Measurements from ENCODE around the gene COPS9.

Gene COPS9

GRCh38 chr2:240146141-240146561 is 10.0 kb upstream of the COPS9 start:
- DNase-seq (ENCODE audit: low spot score in 2 of 2) (no peak), ATAC-seq (no peak)
- peaks cover 10% of the 10 kb centered on the region for H3K4me1 Mint-ChIP-seq
- H3K27ac Mint-ChIP-seq: no peak overlapping the region
- no peak overlapping the region for H3K4me3 Mint-ChIP-seq
- H3K36me3 Mint-ChIP-seq: no peaks in the 10 kb centered on the region
- no peaks in the 10 kb centered on the region for H3K9me3 Mint-ChIP-seq

DNA sequence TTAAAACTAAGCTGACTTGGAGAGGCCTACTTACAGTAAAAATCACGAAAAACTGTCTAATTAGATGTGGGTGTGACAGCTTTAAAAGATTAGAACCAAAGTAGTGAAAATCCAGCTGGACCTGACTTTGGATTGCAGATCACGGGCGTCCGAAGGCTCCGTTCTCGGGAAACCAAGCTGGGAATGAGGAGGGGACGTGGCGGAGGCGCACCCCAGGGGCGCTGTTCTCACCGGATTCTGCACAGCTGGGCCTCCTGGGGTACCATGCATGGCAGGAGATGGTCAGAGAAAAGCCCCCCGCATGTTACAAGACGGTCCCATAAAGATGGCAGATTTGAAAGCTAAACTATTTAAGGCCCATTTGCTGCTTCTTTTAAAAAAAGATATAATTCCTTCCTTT is 9.4 kb upstream of the COPS9 start:
- Mint-ChIP-seq H3K9me3 (no peaks in the 10 kb centered on the region), H3K4me3 (no peak overlapping the region), H3K27ac (no peak overlapping the region), H3K4me1 (peaks cover 10% of the 10 kb centered on the region), H3K36me3 (no peaks in the 10 kb centered on the region)
- no peak for DNase-seq (ENCODE audit: low spot score in 2 of 2)
- no peak for ATAC-seq

- H3K27ac Mint-ChIP-seq: no peak overlapping the region
- H3K9me3 Mint-ChIP-seq: no peaks in the 10 kb centered on the region
- H3K4me3 Mint-ChIP-seq: no peak overlapping the region
Observed at GRCh38 chr2:240144649-240145261, 8.7 kb upstream of the COPS9 start.

GRCh38 chr2:240143801-240144648 is 7.9 kb upstream of the COPS9 start:
- ATAC-seq: peak; percentile 88
- DNase-seq (ENCODE audit: low spot score in 2 of 2): peak; percentile 89 to 93
- no peaks in the 10 kb centered on the region for H3K36me3 Mint-ChIP-seq
- H3K27ac Mint-ChIP-seq: no peak overlapping the region
- H3K4me3 Mint-ChIP-seq: no peak overlapping the region
- peaks cover 10% of the 10 kb centered on the region for H3K4me1 Mint-ChIP-seq
- H3K9me3 Mint-ChIP-seq: no peaks in the 10 kb centered on the region

More at GRCh38 chr2:240144649-240145261, 8.7 kb upstream of the COPS9 start:
- Mint-ChIP-seq H3K36me3 (no peaks in the 10 kb centered on the region), H3K4me1 (peaks cover 10% of the 10 kb centered on the region)
- ATAC-seq: no peak
- no peak for DNase-seq (ENCODE audit: low spot score in 2 of 2)

- Mint-ChIP-seq H3K9me3 (no peaks in the 10 kb centered on the region), H3K4me1 (peaks cover 10% of the 10 kb centered on the region), H3K27ac (no peak overlapping the region), H3K4me3 (no peak overlapping the region), H3K36me3 (no peaks in the 10 kb centered on the region)
- no peak for ATAC-seq
- no peak for DNase-seq (ENCODE audit: low spot score in 2 of 2)
Observed at GRCh38 chr2:240143276-240143675, 7.2 kb upstream of the COPS9 start.

- Mint-ChIP-seq H3K4me1 (peaks cover 10% of the 10 kb centered on the region), H3K36me3 (no peaks in the 10 kb centered on the region), H3K9me3 (no peaks in the 10 kb centered on the region), H3K4me3 (no peak overlapping the region), H3K27ac (no peak overlapping the region)
- no peak for DNase-seq (ENCODE audit: low spot score in 2 of 2)
- ATAC-seq: no peak
Observed at GRCh38 chr2:240142859-240143258, 6.8 kb upstream of the COPS9 start.

DNA sequence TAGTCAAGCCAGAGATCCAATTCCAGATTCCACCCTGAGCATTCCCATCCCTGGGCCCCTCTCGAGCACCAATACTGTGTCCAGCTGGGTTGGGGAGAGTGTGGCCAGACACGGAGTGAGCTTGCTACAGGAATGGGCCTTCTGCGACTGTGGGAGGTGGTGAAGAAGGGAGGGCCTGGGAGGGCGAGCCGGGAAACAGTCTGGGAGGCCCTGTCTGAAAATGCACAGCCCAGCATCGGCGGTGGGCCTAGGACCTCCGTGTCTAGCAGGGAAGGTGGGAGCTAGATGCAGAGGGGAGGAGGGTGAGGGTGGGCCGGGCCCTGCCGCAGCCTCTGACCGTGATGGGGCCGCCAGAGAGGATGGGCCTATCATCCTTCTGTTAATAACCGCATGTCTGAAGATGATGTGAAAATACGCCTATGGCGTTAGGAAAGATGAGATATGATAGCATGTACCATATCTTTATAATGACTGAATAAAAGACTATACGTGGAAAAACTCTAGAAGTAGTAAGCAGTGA is 6.2 kb upstream of the COPS9 start:
- H3K9me3 Mint-ChIP-seq: no peaks in the 10 kb centered on the region
- H3K27ac Mint-ChIP-seq: no peak overlapping the region
- DNase-seq (ENCODE audit: low spot score in 2 of 2) (no peak), ATAC-seq (no peak)
- no peak overlapping the region for H3K4me3 Mint-ChIP-seq
- peaks cover 8% of the 10 kb centered on the region for H3K4me1 Mint-ChIP-seq
- H3K36me3 Mint-ChIP-seq: no peaks in the 10 kb centered on the region

GRCh38 chr2:240141736-240142135 is 5.6 kb upstream of the COPS9 start:
- H3K27ac Mint-ChIP-seq: no peak overlapping the region
- DNase-seq (ENCODE audit: low spot score in 2 of 2) (no peak), ATAC-seq (no peak)
- no peak overlapping the region for H3K4me3 Mint-ChIP-seq
- H3K36me3 Mint-ChIP-seq: no peaks in the 10 kb centered on the region
- peaks cover 8% of the 10 kb centered on the region for H3K4me1 Mint-ChIP-seq
- no peaks in the 10 kb centered on the region for H3K9me3 Mint-ChIP-seq

- H3K4me1 Mint-ChIP-seq: peaks cover 9% of the 10 kb centered on the region
- no peaks in the 10 kb centered on the region for H3K9me3 Mint-ChIP-seq
- no peak overlapping the region for H3K4me3 Mint-ChIP-seq
- H3K36me3 Mint-ChIP-seq: no peaks in the 10 kb centered on the region
- no peak overlapping the region for H3K27ac Mint-ChIP-seq
- DNase-seq (ENCODE audit: low spot score in 2 of 2): no peak
- no peak for ATAC-seq
Observed at GRCh38 chr2:240140920-240141319, 4.8 kb upstream of the COPS9 start.

GRCh38 chr2:240140511-240140910 is 4.4 kb upstream of the COPS9 start, which contains the start of gene OTOS:
OTOS (minus strand) TSS chr2:240140658; CDS start chr2:240140326, 332 bp downstream.
- Mint-ChIP-seq H3K36me3 (no peaks in the 10 kb centered on the region), H3K4me1 (peaks cover 11% of the 10 kb centered on the region), H3K4me3 (no peak within 1 kb of the TSS), H3K9me3 (no peaks in the 10 kb centered on the region), H3K27ac (no peak within 1 kb of the TSS)
- ATAC-seq (no peak), DNase-seq (ENCODE audit: low spot score in 2 of 2) (no peak)

GRCh38 chr2:240139666-240140393 is 3.7 kb upstream of the COPS9 start:
- no peaks in the 10 kb centered on the region for H3K9me3 Mint-ChIP-seq
- H3K36me3 Mint-ChIP-seq: peaks cover 2% of the 10 kb centered on the region
- ATAC-seq: no peak
- no peak overlapping the region for H3K27ac Mint-ChIP-seq
- DNase-seq (ENCODE audit: low spot score in 2 of 2): no peak
- peaks cover 18% of the 10 kb centered on the region for H3K4me1 Mint-ChIP-seq
- no peak overlapping the region for H3K4me3 Mint-ChIP-seq

- Mint-ChIP-seq H3K4me1 (peaks cover 26% of the 10 kb centered on the region), H3K36me3 (peaks cover 7% of the 10 kb centered on the region), H3K27ac (no peak overlapping the region), H3K4me3 (no peak overlapping the region), H3K9me3 (no peaks in the 10 kb centered on the region)
- no peak for DNase-seq (ENCODE audit: low spot score in 2 of 2)
- ATAC-seq: no peak
Observed at GRCh38 chr2:240139011-240139441, 2.9 kb upstream of the COPS9 start.

- H3K36me3 Mint-ChIP-seq: peaks cover 7% of the 10 kb centered on the region
- ATAC-seq (no peak), DNase-seq (ENCODE audit: low spot score in 2 of 2) (no peak)
- H3K9me3 Mint-ChIP-seq: no peaks in the 10 kb centered on the region
- H3K27ac Mint-ChIP-seq: no peak overlapping the region
- H3K4me3 Mint-ChIP-seq: no peak overlapping the region
- peaks cover 29% of the 10 kb centered on the region for H3K4me1 Mint-ChIP-seq
Observed at GRCh38 chr2:240138254-240138984, 2.3 kb upstream of the COPS9 start.

DNA sequence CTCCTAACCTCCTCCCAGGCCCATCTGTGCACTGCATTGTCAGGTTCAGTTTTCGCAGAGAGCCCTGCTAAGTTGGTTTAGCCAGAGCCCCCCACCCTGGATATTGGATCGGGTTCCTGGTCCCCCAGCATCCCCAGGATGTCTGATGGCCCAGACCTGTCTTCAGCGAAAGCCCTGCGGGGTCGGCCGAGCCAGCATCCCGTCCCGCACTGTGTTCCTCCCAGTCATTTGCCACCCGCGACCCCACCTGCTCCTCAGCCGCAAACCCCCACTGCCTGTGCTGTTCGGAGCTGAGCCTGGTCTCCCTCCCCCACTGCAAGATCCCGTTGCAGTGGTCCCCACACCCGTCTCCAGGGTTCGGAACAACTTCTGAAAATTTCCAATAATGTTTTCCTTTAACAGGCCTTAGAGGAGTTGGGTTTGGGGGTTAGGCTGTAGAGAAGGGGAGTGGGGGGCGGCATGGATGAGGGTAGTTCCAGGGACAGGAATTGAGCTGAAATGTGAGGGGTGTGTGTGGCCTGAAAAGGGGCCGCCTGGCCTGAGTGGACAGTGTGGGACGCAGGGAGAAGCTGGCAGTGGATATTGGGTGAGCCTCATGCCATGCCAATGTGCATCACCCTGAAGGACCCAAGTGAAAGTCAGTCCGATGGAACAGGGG is 1.6 kb upstream of the COPS9 start:
- H3K4me1 Mint-ChIP-seq: peaks cover 29% of the 10 kb centered on the region
- no peak overlapping the region for H3K27ac Mint-ChIP-seq
- H3K9me3 Mint-ChIP-seq: no peaks in the 10 kb centered on the region
- peak overlapping the region; percentile 85 for H3K4me3 Mint-ChIP-seq
- DNase-seq (ENCODE audit: low spot score in 2 of 2) (no peak), ATAC-seq (no peak)
- peaks cover 11% of the 10 kb centered on the region for H3K36me3 Mint-ChIP-seq

All from stimulated activated effector memory CD8-positive, alpha-beta T cell treated with anti-CD3 and anti-CD28 coated beads, Interleukin-12 subunit alpha, Interleukin-12 subunit beta, amount 100 ng/mL, for 72 hours (primary cell).